HG03378 (cell line): Measurements from ENCODE around the gene G6PD.
A peak's percentile ranks its signal among the peaks of the same experiment; 100 is the strongest.
"Not testable (repeated sequence)": the region's sequence is repeated elsewhere in the genome, so short reads cannot be mapped to it uniquely, and the experiment has no call there.

Source experiments
- ATAC-seq: cut with Tn5 transposase; IDR thresholded peaks from one replicate; pipeline ENCODE4 v1.9.1; 2021; ENCODE audit warnings: mild to moderate bottlenecking, moderate library complexity; ENCODE audit not compliant: unreplicated experiment

The G6PD gene

GRCh38 chrX:154546354-154547244 lies at the start of gene G6PD:
TSS of gene G6PD (minus strand) at chrX:154546846. CDS start at chrX:154546155, 691 bp downstream.
- peak; percentile 39 for ATAC-seq

- ATAC-seq: no peak
Measured at GRCh38 chrX:154595559-154596249, 49.1 kb upstream of the G6PD start.

DNA sequence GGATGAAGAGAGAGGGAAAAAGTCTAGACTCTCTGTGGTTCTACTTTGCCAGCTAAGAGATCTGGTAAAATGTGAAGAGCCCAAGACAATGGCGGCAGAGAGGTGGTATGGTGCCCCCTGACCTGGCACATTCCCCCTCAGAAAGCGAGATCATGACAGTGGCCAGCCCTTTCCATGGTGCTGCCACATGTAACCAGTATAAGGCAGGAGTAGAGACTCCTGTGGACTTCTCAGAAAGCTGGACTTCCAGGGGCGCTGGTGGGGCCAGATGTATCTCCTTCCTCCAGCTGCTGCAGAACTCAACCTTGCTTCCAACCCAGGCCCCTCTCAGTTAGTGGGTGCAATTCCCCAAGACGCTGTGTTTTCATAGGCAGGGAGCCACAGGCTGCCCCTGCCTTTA lies 47.8 kb upstream of the G6PD start:
- no peak for ATAC-seq

DNA sequence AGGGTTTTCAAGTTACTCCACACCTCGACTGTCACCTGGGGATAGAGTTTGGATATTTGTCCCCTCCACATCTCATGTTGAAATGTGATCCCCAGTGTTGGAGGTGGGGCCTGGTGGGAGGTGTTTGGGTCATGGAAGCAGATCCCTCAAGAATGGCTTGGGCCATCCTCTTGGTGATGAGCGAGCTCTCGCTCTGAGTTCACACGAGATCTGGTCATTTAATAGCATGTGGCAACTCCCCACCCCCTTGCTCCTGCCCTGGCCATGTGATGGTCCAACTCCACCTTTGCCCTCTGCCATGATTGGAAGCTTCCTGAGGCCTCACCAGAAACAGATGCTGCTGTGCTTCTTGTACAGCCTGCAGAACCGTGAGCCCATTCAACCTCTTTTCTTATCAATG lies 46.6 kb upstream of the G6PD start:
- ATAC-seq: no peak

- ATAC-seq: no peak
Measured at GRCh38 chrX:154592505-154592904, 45.9 kb upstream of the G6PD start.

DNA sequence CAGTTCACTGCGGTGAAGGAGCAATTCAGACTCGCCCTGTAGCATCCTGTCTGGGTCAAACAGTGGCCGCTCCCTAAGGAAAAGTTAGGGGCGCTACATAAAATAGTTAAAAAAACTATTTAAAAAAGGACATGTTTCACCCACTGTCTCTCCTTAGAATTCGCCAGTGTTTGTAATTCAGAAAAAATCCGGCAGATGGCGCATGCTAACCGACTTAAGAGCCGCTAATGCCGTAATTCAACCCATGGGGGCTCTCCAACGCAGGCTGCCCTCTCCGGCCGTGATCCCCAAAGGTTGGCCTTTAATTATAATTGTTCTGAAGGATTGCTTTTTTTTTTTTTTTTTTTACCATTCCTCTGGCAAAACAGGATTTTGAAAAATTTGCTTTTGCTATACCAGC lies 43.8 kb upstream of the G6PD start:
- not testable (repeated sequence) for ATAC-seq

DNA sequence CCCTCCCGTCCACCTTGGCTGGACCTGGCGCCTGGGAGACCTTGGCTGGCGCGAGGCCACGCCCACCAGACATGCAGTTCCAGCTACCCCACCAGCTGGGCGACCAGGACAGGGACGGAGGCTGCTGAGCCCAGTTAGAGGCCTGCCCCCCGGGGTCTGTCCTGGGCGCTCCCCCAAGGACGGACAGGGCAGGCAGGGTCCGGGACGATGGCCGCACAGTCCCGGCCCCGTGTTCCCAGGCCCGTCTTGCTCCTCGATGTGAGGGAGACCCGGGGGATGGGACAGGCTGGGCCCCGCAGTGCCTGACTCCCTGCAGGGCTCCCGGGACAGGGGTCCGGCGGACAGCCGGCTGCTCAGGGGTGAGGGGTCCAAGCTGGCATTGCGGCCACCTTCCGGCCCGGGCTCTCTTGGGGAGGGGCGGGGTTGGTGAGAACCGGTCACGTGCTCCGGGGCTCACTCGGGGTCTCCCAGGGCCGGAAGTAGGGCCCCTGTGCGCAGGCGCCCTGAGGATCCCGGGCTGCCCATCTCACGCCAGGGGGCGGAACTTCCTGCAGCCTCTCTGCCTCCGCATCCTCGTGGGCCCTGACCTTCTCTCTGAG lies 38.0 kb upstream of the G6PD start, which contains the start of gene CTAG1A:
Gene CTAG1A (plus strand): TSS at position 549 of the 599 bp plus-strand sequence. CDS start 74 bp downstream, outside the sequence.
- not testable (repeated sequence) for ATAC-seq

GRCh38 chrX:154582994-154583393 lies 36.3 kb upstream of the G6PD start:
- not testable (repeated sequence) for ATAC-seq

GRCh38 chrX:154575076-154575475 lies 28.4 kb upstream of the G6PD start:
- ATAC-seq: not testable (repeated sequence)

DNA sequence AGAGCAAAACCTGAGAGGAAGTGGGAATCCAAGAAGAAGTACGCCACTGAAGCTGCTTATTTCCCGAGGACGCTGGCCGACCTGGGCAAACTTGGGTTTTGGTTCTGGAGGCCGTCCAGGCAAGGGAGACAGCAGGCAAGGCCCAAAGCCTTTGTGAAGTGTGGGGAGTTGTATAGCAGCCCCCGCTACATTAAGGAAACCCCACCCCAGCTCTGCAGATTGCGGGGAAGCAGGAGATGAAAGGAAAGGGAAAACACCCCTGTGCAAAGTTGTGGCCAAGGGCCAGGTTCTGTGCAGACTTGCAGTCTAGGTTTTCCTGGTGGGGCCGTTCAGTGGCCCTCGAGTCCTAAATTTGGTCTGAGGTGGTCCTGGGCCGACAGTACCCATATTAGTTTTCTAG lies 26.4 kb upstream of the G6PD start:
- ATAC-seq: not testable (repeated sequence)

DNA sequence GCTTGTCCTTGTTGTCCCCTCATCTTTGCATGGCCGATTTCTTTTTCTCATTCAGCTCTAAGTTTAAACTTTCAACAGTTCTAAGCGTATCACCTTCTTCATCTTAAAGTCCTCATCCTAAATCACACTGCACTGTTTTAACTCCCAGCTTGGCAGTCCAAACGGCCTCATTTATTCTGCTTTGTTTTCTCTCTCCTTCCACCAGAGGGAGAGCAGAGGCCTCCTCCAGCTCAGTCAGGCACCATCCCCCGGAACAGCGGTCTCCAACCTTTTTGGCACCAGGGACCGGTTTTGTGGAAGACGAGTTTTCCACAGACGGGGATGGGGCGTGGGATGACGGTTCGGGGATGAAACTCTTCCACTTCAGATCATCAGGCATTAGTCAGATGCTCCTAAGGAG lies 23.7 kb upstream of the G6PD start:
- ATAC-seq: not testable (repeated sequence)

GRCh38 chrX:154562295-154562694 lies 15.6 kb upstream of the G6PD start:
- not testable (repeated sequence) for ATAC-seq

DNA sequence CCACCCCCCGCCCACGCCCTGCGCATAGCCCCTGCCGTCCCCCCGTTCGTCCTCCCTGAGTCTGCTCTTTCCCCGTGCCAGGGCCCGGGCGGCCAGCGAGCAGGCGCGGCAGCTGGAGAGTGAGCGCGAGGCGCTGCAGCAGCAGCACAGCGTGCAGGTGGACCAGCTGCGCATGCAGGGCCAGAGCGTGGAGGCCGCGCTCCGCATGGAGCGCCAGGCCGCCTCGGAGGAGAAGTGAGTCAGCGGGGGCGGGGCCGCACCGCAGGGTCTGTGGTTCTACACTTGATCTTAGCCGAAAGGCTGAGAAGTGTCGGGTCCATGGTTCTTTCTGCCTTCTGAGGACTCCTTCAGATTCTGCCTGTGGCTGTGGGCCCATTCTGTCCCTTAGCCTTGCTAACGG lies 13.7 kb upstream of the G6PD start:
- ATAC-seq: not testable (repeated sequence)

- not testable (repeated sequence) for ATAC-seq
Measured at GRCh38 chrX:154558896-154559295, 12.2 kb upstream of the G6PD start.

GRCh38 chrX:154558060-154558690 lies 11.5 kb upstream of the G6PD start:
- ATAC-seq: not testable (repeated sequence)

DNA sequence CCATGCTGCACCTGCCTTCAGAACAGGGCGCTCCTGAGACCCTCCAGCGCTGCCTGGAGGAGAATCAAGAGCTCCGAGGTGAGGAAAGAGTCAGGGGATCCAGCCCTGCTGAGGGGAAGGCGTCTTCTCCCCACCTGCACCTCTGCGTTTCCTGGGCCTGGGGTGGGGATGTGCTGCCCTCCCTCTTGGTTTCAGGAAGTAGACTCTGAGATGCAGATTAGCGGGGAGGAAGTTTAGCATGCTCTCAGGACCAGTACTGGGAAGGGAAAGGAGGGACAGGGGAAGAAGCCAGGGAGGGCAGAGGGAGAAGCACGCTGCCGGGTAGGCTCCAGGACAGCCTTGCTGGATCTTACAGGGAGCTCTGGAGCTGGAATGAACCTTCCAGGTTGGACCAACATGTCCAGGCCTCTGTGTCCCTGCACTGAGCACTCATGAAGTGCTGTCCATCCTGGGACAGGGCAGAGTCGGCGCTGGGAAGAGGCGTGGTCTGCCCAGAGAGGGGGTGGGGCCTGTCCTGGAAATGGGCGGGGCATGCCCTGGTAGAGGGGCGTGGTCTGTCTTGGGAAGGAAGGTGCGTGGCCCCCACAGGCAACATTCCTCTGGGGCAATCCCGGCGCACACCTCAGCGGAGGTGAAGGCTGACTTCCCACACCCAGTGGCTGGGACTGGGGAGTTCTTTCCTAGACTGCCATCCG lies 5.6 kb upstream of the G6PD start:
- not testable (repeated sequence) for ATAC-seq

DNA sequence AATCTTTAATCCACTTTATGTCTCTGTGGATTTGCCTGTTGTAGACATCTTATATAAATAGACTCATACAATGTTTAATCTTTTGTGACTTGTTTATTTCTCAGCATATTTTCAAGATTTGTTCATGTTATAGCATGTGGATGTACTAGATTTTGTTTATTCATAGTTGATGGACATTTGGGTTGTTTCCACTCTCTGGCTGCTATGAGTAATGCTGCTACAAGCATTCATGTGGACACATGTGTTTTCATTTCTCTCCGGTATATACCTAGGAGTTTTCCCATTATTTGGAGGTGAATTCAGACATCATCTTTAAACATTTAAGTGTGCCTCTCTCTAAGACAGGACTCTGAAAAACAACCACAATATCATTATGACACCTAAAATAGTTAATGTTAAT lies 3.1 kb upstream of the G6PD start:
- no peak for ATAC-seq

DNA sequence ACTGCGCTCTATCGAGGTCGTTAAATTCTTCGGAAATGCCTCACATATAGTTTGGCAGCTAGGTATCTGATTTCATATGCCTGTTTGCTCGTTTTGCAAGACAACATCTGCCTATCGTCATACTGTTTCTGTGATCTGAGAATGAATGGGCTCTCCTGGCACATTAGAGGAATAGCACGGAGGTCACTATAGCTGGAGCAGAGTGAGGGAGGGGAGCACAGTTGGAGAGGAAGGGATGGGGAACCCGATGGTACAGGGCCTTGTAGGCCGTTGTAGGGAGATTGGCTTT lies 1.3 kb upstream of the G6PD start:
- ATAC-seq: no peak

DNA sequence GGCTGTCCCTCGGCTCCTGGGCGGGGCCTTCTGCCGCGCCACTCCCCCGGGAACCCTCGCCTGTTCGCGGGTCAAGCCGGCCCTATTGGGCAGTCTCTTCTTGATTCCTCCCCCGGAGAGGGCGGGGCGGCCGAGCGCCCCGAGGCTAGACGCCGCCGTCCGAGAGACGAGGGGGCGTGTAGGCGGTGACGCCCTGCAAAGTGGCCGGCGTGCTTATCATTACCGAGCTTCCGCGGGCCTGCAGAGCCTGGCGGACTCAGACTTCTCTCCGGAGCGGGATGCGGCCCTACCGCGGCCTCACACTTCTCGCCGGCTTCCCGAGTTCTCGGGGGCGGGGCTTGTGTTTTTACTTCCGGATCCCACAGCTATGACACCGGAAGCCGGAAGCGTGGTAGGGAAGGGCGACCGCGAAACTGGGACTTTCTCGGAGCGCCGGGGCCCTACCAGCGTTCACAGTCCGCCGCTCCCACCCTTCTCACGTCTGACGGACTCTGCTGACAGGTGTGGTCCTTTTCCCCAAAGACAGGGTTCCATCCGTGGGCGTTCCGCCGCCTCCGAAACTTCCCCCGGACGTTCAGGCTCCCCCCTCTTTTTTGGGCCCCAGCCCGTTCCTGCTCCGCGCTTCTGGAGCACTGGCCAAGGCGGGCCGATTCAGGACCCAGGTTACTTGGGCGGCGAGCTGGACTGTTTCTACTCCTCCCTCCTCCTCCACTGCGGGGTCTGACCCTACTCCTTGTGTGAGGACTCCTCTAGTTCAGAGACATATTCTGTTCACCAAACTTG lies 790 bp upstream of the G6PD start, which contains the start of gene IKBKG:
Gene IKBKG (plus strand): TSS at position 376 of the 783 bp plus-strand sequence. CDS start 4,383 bp downstream, outside the sequence.
- peak; percentile 76 for ATAC-seq
